Measurements from ENCODE around the gene AIF1L.
A peak's percentile ranks its signal among the peaks of the same experiment; 100 is the strongest.

AIF1L gene

DNA sequence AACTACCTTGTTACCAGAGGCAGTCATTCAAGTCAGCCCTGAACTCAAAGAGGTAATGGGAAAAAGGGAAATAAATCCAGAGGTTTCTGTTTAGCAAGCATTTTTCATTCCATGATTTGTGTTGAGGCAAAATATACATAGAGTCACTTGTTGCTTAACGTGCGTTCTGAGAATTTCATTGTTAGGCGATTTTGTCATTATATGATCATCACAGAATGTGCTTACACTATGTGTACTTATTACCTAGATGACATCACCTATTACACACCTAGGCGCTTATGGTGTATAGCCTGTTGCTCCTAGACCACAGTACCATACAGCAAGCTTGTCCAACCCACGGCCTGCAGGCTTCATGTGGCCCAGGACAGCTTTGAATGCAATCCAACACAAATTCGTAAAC lies 65.3 kb downstream of the AIF1L start:
- TF ChIP-seq ZFX (IDR thresholded peaks at IDR 0.05; ENCODE audit: borderline replicate concordance) (no peak), CTCF (IDR thresholded peaks at IDR 0.05) (no peak)
- no peak overlapping the region for H3K27ac ChIP-seq

DNA sequence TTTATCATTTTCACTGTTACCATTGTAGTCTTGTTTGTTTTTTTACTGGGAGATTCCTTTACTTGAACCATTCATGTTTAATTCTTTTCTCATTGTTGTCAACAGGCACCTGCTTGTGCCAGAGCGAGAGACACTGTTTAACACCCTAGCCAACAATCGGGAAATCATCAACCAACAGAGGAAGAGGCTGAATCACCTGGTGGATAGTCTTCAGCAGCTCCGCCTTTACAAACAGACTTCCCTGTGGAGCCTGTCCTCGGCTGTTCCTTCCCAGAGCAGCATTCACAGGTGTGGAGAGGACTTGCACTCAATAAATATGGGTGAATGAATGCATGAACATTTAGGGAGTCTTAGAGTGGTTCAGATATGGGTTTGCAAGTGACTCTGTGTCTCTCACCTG lies 66.6 kb downstream of the AIF1L start:
- TF ChIP-seq ZFX (IDR thresholded peaks at IDR 0.05; ENCODE audit: borderline replicate concordance) (no peak), CTCF (IDR thresholded peaks at IDR 0.05) (no peak)
- H3K27ac ChIP-seq, result no peak overlapping the region

GRCh38 chr9:131165523-131165922 lies 69.2 kb downstream of the AIF1L start:
- no peak overlapping the region for H3K27ac ChIP-seq
- TF ChIP-seq ZFX (IDR thresholded peaks at IDR 0.05; ENCODE audit: borderline replicate concordance) (no peak), CTCF (IDR thresholded peaks at IDR 0.05) (no peak)

GRCh38 chr9:131167146-131167692 lies 70.9 kb downstream of the AIF1L start:
- peak overlapping the region; percentile 4; the same call in 1 of the 2 replicates for H3K27ac ChIP-seq
- TF ChIP-seq CTCF (IDR thresholded peaks at IDR 0.05) (no peak), ZFX (IDR thresholded peaks at IDR 0.05; ENCODE audit: borderline replicate concordance) (no peak)

DNA sequence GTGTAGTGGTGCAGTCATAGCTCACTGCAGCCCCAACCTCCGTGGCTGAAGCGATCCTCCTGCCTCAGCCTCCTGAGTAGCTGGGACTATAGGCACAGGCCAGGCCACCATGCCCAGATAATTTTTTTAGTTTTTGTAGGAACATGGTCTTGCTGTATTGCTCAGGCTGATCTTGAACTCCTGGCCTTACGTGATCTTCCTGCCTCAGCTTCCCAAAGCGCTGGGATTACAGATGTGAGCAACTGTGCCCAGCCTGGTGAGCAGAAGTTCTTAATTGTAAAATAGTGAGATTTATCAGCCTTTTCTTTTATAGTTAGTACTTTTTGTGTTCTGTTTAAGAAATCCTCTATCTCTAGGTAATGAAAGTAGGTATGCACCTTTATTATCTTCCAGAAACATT lies 71.6 kb downstream of the AIF1L start:
- H3K27ac ChIP-seq, result no peak overlapping the region

DNA sequence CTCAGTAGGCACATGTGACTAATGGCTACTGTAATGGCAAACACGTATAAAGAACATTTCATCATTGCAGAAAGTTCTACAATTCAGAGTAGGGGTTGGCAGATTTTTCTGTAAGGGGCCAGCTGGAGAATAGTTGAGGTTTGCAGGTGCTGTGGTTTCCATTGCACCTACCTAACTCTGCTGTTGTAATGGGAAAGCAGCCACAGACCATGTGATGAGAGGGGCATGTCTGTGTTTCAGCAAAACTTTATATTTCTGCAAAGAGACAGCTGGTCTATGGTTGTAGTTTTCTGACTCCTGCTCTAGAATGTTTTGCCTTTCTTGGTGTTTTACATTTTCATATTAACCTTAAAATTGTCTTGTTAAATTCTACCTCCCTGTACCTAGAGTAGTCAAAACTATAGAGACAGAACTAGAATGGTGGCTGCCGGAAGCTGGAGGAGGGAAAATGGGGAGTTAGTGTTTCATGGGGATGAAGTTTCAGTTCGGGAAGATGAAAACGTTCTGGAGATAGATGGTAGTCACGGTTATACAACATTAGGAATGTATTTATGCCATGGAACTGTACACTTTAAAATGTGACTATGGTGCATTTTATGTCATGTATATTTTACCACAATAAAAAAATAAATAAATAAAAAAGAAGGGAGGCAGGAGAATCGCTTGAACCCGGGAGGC lies 73.4 kb downstream of the AIF1L start:
- H3K27ac ChIP-seq, result no peak overlapping the region
- no peak for TF ChIP-seq CTCF (IDR thresholded peaks at IDR 0.05)
- no peak for TF ChIP-seq ZFX (IDR thresholded peaks at IDR 0.05; ENCODE audit: borderline replicate concordance)

More for the DNA sequence above, 71.6 kb downstream of the AIF1L start:
- TF ChIP-seq CTCF (IDR thresholded peaks at IDR 0.05), result no peak
- no peak for TF ChIP-seq ZFX (IDR thresholded peaks at IDR 0.05; ENCODE audit: borderline replicate concordance)

Data from 22Rv1 (cell line).